SK-N-SH treated with all-trans-retinoic acid at 6 μM for 48 hours (cell line): ENCODE data around the gene FZR1.
"Not testable (repeated sequence)": the region's sequence is repeated elsewhere in the genome, so short reads cannot be mapped to it uniquely, and the experiment has no call there.

ENCODE experiments used
- ARNTL ChIP-seq: fragments of 450-650 bp; formaldehyde crosslinking; IDR thresholded peaks from 2 replicates; pipeline ENCODE4 v1.5.0; 2020; ENCODE audit warnings: low read depth, mild to moderate bottlenecking, moderate library complexity, borderline replicate concordance
- CREB5 ChIP-seq: fragments of 250-450 bp; sonication (Bioruptor Pico); IDR thresholded peaks from 2 replicates; pipeline ENCODE4 v1.5.1; 2020; ENCODE audit warnings: low read depth, mild to moderate bottlenecking, moderate library complexity
- RARB ChIP-seq: fragments of 250-450 bp; sonication (Bioruptor Pico); IDR thresholded peaks from 2 replicates; pipeline ENCODE4 v1.8.0; 2021; ENCODE audit warnings: mild to moderate bottlenecking, moderate library complexity
- ZC3H10 ChIP-seq: fragments of 250-450 bp; sonication (Bioruptor Pico); IDR thresholded peaks from 2 replicates; pipeline ENCODE4 v1.5.1; 2021; ENCODE audit warnings: mild to moderate bottlenecking, moderate library complexity
- ZFP30 ChIP-seq: fragments of 450-650 bp; formaldehyde crosslinking; IDR thresholded peaks from 2 replicates; pipeline ENCODE4 v1.5.0; 2022; ENCODE audit warnings: mild to moderate bottlenecking, moderate library complexity
- ZNF8 ChIP-seq: fragments of 450-650 bp; formaldehyde crosslinking; IDR thresholded peaks from 2 replicates; pipeline ENCODE4 v1.5.0; 2020; ENCODE audit warnings: mild to moderate bottlenecking, moderate library complexity
- TF ChIP-seq, protein P1 (sequence below): fragments of 250-450 bp; sonication (Bioruptor Pico); IDR thresholded peaks from 2 replicates; pipeline ENCODE4 v1.8.0; 2020; ENCODE audit warnings: mild to moderate bottlenecking, moderate library complexity, borderline replicate concordance

DNA sequence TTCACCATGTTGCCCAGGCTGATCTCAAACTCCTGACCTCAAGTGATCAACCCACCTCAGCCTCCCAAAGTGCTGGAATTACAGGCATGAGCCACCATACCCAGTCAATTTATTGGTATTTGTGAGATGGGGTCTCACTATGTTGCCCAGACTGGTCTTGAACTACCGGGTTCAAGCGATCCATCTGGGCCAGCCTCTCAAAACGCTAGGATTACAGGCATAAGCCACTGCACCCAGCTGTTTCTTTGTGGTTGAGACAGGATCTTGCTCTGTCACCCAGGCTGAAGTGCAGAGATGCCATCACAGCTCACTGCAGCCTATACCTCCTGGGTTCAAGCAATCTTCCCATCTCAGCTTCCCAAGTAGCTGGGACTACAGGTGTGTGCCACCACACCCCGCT lies 75.7 kb downstream of the FZR1 start:
- not testable (repeated sequence) for TF ChIP-seq ZFP30; ZNF8 (CRISPR knock-in tag); CREB5 (CRISPR knock-in tag); ZC3H10; ARNTL (CRISPR knock-in tag); RARB (CRISPR knock-in tag)
- TF ChIP-seq, protein P1, sequence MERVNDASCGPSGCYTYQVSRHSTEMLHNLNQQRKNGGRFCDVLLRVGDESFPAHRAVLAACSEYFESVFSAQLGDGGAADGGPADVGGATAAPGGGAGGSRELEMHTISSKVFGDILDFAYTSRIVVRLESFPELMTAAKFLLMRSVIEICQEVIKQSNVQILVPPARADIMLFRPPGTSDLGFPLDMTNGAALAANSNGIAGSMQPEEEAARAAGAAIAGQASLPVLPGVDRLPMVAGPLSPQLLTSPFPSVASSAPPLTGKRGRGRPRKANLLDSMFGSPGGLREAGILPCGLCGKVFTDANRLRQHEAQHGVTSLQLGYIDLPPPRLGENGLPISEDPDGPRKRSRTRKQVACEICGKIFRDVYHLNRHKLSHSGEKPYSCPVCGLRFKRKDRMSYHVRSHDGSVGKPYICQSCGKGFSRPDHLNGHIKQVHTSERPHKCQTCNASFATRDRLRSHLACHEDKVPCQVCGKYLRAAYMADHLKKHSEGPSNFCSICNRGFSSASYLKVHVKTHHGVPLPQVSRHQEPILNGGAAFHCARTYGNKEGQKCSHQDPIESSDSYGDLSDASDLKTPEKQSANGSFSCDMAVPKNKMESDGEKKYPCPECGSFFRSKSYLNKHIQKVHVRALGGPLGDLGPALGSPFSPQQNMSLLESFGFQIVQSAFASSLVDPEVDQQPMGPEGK (CRISPR knock-in tag) = not testable (repeated sequence)
